K562 (cell line): ENCODE results near the gene U2SURP.

Experiments
- ARID2 ChIP-seq: fragments of 450-650 bp; IDR thresholded peaks from 2 replicates; pipeline ENCODE4 v1.6.1; 2017; ENCODE audit warnings: antibody characterized with exemption, mild to moderate bottlenecking
- CTBP1 ChIP-seq: fragments of 450-650 bp; IDR thresholded peaks from 2 replicates; pipeline ENCODE4 v1.6.1; 2016; ENCODE audit warnings: borderline replicate concordance
- FOXJ3 ChIP-seq: sonication (generic); formaldehyde crosslinking; IDR thresholded peaks from 2 replicates; pipeline ENCODE4 v1.4.0; 2020; ENCODE audit warnings: mild to moderate bottlenecking, missing genetic modification reagents
- MCM2 ChIP-seq: fragments of 450-650 bp; IDR thresholded peaks from 2 replicates; pipeline ENCODE4 v1.6.1; 2017; ENCODE audit warnings: low read depth, mild to moderate bottlenecking
- MYC ChIP-seq, 2 experiments: fragments of 250-450 bp in 1 of 2; sonication (Bioruptor Pico) in 1 of 2; IDR thresholded peaks; 2 replicates each; pipeline versions ENCODE4 v1.5.1 to v1.6.1; 2012 to 2021; ENCODE audit warnings: low read depth in 2 of 2, borderline replicate concordance in 1 of 2, improper control_type of control experiment in 1 of 2, low read length in 1 of 2, mild to moderate bottlenecking in 1 of 2, moderate library complexity in 1 of 2
- PHTF2 ChIP-seq: fragments of 250-450 bp; sonication (Bioruptor Pico); IDR thresholded peaks from 2 replicates; pipeline ENCODE4 v1.5.0; 2021; ENCODE audit warnings: mild to moderate bottlenecking
- SIN3A ChIP-seq, 2 experiments: fragments of 150-350 bp in 1 of 2; IDR thresholded peaks; 2 replicates each; pipeline ENCODE4 v1.6.1; 2011 to 2016; ENCODE audit warnings: borderline replicate concordance in 2 of 2, low read depth in 2 of 2, low read length in 2 of 2, mild to moderate bottlenecking in 2 of 2, moderate library complexity in 2 of 2; ENCODE audit not compliant: control insufficient read depth in 1 of 2
- ZNF133 ChIP-seq: fragments of 250-450 bp; sonication (Bioruptor Pico); IDR thresholded peaks from 2 replicates; pipeline ENCODE4 v1.4.0; 2020; ENCODE audit warnings: mild to moderate bottlenecking

- no peak for TF ChIP-seq ARID2
- TF ChIP-seq CTBP1: no peak
- TF ChIP-seq MCM2: no peak
- no peak for TF ChIP-seq ZNF133
- TF ChIP-seq FOXJ3 (CRISPR knock-in tag): no peak
- TF ChIP-seq PHTF2: no peak
- no peak for TF ChIP-seq SIN3A (IDR thresholded peaks at IDR 0.05; ENCODE audit: borderline replicate concordance in 2 of 2, control insufficient read depth in 1 of 2, low read depth in 2 of 2, low read length in 2 of 2)
- no peak for TF ChIP-seq MYC (IDR thresholded peaks at IDR 0.05; ENCODE audit: low read depth, low read length)
- no peak for TF ChIP-seq MYC (CRISPR knock-in tag; IDR thresholded peaks at IDR 0.05; ENCODE audit: borderline replicate concordance, low read depth)
Measured at GRCh38 chr3:143001034-143001368, 369 bp upstream of the U2SURP start.
